ENCODE data around the gene MICAL3.

MICAL3 gene

GRCh38 chr22:17970201-17970708 lies 54.1 kb downstream of the MICAL3 start:
- no peak for DNase-seq

DNA sequence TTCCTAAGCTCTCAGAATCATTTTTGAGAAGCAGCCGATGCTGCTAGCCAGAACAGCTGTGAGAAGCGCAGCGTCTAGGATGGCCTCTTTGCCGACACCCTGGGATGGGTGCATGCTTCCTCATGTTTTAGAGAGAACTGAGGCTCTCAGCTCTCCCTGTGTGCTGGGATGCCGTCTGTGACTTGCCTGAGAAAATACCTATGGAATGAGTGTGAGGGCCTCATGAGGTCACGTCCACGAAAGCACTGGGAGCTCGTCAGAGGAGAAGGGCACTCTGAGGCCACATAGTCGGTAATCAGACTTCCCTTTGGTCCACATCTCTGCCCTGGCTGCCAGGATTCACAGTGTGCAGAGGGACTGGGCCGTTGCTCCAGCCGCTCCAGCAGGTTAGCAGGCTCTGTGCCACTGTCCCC lies 54.7 kb downstream of the MICAL3 start:
- DNase-seq: peak in 1 of 2 experiments; percentile 37

- DNase-seq: no peak
Measured at GRCh38 chr22:17968126-17968525, 56.2 kb downstream of the MICAL3 start.

DNA sequence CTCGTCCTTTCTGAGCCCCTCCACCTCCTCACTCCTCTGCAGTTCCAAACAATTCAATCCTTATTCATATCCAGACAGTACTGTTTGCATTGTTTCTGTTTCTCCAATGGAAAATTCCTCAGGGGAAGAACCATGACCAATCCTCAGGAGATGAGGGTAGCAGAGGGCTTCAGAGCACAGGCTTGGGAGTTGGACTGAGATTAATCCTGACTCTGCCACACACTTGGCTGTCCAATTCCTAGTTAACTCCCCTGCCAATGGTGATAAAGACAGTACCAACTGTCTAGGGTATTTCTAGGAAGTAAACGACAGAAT lies 58.0 kb downstream of the MICAL3 start:
- no peak for DNase-seq

GRCh38 chr22:17965538-17966402 lies 58.6 kb downstream of the MICAL3 start:
- DNase-seq: no peak

GRCh38 chr22:17964643-17965042 lies 59.7 kb downstream of the MICAL3 start:
- no peak for DNase-seq

DNA sequence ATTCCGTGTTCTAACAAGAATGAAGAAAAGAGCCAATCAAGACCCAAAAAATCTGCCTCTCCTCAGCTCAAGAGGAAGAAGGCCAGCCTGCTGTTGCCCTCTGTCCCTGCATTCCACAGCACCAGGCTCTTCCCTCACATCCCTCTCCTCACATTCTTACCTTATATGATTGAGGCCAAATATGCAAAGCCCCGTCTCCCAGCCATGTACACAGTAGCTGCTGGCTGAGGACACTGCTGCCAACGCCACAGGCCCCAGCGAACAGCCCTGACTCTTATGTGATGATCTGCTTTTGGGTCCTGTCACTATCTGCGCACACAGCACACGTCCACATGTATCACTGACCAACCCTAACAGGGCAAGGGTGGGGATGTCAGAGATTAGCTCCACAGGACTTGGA lies 60.2 kb downstream of the MICAL3 start:
- no peak for DNase-seq

GRCh38 chr22:17963015-17963414 lies 61.3 kb downstream of the MICAL3 start:
- no peak for DNase-seq

GRCh38 chr22:17962168-17962567 lies 62.2 kb downstream of the MICAL3 start:
- no peak for DNase-seq

GRCh38 chr22:17961446-17961729 lies 63.0 kb downstream of the MICAL3 start:
- no peak for DNase-seq

DNA sequence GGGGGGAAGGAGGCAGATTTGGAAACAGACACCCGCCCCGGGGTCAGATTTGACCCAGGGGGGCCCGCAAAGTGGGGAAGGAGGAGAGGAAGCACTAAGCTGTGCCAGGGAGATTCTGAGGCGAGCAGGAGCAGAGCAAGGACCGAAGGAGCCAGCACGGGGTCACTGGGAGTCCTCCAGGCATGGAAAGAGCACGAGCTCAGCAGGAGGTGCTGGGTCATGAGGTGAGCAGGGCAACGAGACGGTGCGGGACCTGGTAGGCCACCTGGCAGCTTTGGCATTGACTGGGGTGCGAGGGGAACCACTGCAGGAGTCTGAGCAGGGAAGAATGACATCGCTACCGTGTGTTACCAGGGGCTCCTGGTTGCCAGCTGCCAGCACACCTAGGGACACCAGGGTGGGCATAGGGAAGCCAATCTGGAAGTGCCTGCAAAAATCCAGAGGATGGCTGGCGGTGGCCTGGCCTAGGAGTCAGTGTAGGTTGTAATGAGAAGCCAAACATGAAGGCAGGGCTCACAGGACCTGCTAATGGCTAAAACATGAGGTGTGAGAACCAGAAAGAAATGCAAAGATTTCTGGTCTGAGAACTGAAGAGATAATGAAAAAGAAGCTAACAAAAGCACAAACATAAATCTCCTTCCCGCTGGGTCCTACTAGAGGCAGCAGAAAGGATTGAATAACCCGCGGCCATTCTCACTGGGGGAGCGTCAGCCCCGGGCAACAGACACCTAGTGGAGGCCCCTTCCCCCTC lies 63.5 kb downstream of the MICAL3 start:
- no peak for DNase-seq

DNA sequence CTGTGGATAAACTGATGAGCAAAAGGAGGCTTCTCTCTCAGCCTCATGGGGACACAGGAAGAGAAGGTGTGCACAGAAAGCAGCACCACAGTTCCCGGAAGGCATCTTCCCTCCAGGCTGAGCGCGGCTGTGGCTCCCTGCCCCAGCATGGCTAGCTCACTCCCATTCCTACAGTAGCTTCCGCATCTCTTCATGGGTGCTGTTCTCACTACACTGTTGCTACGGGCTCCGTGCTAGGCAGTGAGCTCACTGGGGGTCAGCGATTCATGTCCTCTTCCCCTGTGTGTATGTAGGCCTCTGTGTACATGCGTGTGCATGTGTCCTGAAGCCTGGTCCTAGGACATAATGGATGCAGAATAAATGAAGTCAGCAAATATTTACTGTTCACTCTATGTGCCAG lies 64.3 kb downstream of the MICAL3 start:
- DNase-seq: no peak

- DNase-seq: no peak
Measured at GRCh38 chr22:17958166-17958565, 66.2 kb downstream of the MICAL3 start.

DNA sequence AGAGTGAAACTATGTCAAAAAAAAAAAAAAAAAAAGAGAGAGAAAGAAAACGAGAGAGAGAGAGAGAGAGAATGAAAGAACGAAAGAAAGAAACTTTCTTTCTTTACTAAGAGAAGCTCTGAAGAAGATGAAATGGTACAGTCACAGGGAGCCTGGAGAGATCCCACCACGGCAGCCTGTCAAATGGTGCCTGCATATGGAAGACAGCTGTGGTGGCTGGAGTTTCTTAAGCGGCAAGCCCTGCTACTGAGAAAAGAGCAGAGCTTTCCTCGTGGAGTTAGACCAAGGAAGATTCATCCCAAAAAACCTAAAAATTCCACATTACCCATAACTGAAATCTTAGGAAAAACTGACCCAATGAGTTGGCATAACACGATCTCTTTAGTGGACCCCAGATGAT lies 66.7 kb downstream of the MICAL3 start:
- no peak for DNase-seq

DNA sequence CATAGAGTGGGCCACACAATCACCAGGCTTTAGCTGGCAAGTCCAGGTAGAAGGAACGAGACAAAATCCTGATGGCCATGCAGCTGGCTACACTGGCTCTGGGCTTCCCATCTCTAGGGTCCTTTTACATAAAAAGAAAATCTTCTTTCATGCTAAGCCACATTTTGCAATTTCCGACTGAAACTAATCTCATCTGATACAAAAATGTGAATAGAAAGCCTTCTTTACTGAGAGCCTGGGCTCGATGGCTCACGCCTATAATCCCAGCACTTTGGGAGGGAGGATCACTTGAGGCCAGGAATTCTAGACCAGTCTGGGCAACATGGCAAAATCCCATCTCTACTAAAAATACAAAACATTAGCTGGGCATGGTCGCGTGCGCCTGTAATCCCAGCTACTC lies 67.2 kb downstream of the MICAL3 start:
- no peak for DNase-seq

DNA sequence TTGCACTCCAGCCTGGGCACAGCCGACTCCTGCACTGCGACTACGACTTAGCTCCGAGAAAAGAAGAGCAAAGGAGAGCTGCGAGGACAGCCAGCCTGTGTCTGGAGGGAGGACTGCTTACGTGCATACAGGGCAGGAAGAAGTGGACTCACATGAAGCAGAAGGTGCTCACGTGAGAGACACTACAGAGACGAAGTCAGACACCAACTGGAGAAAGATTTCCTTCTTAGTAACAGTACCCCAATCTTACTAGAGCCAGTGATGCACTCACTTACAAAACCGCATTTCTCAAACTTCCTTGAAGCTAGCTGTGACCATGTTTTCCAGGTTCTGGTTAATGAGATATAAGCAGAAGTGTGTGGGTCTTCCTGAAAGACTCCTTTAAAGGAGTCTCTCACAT lies 67.7 kb downstream of the MICAL3 start:
- no peak for DNase-seq

GRCh38 chr22:17955590-17956379 lies 68.6 kb downstream of the MICAL3 start:
- DNase-seq: no peak

GRCh38 chr22:17954860-17955587 lies 69.3 kb downstream of the MICAL3 start:
- no peak for DNase-seq

GRCh38 chr22:17954200-17954859 lies 70.0 kb downstream of the MICAL3 start:
- DNase-seq: no peak

DNA sequence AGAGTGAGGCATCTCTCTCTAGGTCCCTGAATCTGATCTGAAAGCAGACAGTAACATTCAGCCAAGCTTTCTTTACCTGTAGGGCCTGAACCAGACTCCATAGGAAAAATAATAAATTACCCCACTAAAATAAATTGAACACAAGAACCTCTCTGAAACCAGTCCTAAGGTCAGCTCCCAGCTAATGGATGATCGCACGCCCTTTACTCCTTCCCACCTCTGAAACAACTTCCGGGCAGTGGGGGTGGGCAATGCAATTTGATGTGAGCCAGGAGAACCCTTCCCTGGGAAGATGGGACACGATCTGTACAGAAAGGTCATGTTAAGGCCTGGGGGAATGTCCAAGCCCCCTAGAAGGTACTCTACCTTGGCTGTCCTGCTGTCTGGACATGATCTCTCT lies 71.2 kb downstream of the MICAL3 start:
- no peak for DNase-seq

- no peak for DNase-seq
Measured at GRCh38 chr22:17952273-17952801, 72.0 kb downstream of the MICAL3 start.

- no peak for DNase-seq
Measured at GRCh38 chr22:17951315-17951714, 73.0 kb downstream of the MICAL3 start.

All from SW 1271 (cell line).